Measurements from ENCODE around the gene NDUFA8. TPM values are rescaled to one million over a fixed set of nuclear protein-coding genes. Genes with fewer than 3 reads are reported as not detected.

The NDUFA8 gene
- polyA plus RNA-seq, 1 experiment = 90.4 TPM

GRCh38 chr9:122109035-122109813, 50.4 kb downstream of the NDUFA8 start:
- Histone ChIP-seq H3K27ac (ENCODE audit: low read depth, low read length) (no peak overlapping the region), H3K27me3 (ENCODE audit: control insufficient read depth, insufficient read depth, low read length) (peaks cover 11% of the 10 kb centered on the region), H3K9me3 (ENCODE audit: control insufficient read depth, insufficient read depth, low read length) (no peaks in the 10 kb centered on the region; the same call in 1 of the 2 replicates), H3K4me3 (ENCODE audit: low read depth, low read length) (no peak overlapping the region)
- POLR2A ChIA-PET = no interaction called here
- CTCF ChIA-PET = interaction anchor here (0.7 to 2.1 kb wide), 4 partner anchors 10 to 563 kb away, joined by 3 to 30 read pairs (median 8); no protein-coding TSS in a partner anchor
- no peak for DNase-seq (ENCODE audit: low read depth, low spot score)
- no peak for TF ChIP-seq CTCF (IDR thresholded peaks at IDR 0.05; ENCODE audit: low read depth, low read length)

DNA sequence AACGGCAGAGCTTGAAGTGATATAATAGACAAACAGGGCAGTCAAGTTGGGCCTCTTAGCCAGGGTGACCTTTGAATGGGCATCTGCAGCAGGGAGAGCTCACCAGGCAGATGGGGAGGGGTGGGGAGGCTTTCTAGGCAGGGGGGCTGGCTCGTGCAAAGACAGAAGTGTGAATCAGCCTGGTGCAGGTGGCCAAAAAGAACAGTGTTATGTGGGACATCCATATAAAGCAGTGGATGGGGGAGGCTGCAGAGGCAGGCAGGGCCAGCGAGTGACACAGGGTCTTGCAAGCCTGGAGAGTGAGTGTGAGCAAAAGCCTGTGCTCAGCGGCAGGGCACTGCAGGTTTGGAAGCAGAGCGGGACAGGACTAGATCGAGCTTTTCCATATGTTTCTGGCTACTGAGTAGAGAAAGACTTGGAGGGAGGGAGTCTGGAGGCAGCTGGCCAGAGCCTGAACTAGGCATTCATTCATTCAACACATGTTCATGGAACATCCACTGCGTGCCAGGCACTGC, 52.2 kb downstream of the NDUFA8 start:
- no peak overlapping the region for H3K4me3 ChIP-seq (ENCODE audit: low read depth, low read length)
- DNase-seq (ENCODE audit: low read depth, low spot score) = no peak
- H3K9me3 ChIP-seq (ENCODE audit: control insufficient read depth, insufficient read depth, low read length) = no peaks in the 10 kb centered on the region; the same call in 1 of the 2 replicates
- CTCF ChIA-PET = interaction anchor here (0.6 to 2.9 kb wide), 6 partner anchors 9 to 268 kb away, joined by 4 to 49 read pairs (median 6); no protein-coding TSS in a partner anchor
- no peak overlapping the region for H3K27ac ChIP-seq (ENCODE audit: low read depth, low read length)
- POLR2A ChIA-PET = no interaction called here
- TF ChIP-seq CTCF (IDR thresholded peaks at IDR 0.05; ENCODE audit: low read depth, low read length) = no peak
- peaks cover 3% of the 10 kb centered on the region for H3K27me3 ChIP-seq (ENCODE audit: control insufficient read depth, insufficient read depth, low read length)

DNA sequence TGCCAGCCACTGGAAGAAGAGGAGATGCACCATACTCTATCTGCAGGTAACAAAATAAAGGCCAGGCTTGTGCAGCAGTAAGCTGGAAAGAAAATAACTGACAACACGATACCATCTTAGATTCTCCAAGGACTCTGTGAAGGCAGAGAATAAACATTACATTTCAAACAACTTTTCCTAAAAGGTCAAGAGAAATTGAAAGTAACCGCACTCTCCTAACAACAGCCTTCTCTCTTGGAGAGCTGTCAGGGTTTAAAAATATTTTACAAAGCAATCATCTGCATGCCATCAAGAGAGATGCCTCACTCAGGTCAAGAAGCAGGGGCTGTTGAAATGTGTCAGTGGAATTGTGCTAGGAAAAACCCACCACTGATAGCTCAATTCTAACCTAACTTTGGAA, 53.0 kb downstream of the NDUFA8 start:
- POLR2A ChIA-PET = interaction anchor here (0.8 kb wide), 1 partner anchor 16 kb away, joined by 3 read pairs; no protein-coding TSS in a partner anchor
- no peak for TF ChIP-seq CTCF (IDR thresholded peaks at IDR 0.05; ENCODE audit: low read depth, low read length)
- Histone ChIP-seq H3K27ac (ENCODE audit: low read depth, low read length) (no peak overlapping the region), H3K4me3 (ENCODE audit: low read depth, low read length) (no peak overlapping the region), H3K27me3 (ENCODE audit: control insufficient read depth, insufficient read depth, low read length) (peaks cover 3% of the 10 kb centered on the region), H3K9me3 (ENCODE audit: control insufficient read depth, insufficient read depth, low read length) (no peaks in the 10 kb centered on the region; the same call in 1 of the 2 replicates)
- CTCF ChIA-PET = interaction anchor here (0.6 to 2.9 kb wide), 5 partner anchors 8 to 268 kb away, joined by 3 to 49 read pairs (median 5); no protein-coding TSS in a partner anchor
- DNase-seq (ENCODE audit: low read depth, low spot score) = no peak

GRCh38 chr9:122103985-122104384, 55.6 kb downstream of the NDUFA8 start:
- CTCF ChIA-PET = interaction anchor here (4.6 kb wide), 1 partner anchor 19 kb away, joined by 62 read pairs; no protein-coding TSS in a partner anchor
- TF ChIP-seq CTCF (IDR thresholded peaks at IDR 0.05; ENCODE audit: low read depth, low read length) = no peak
- POLR2A ChIA-PET = no interaction called here
- peaks cover 6% of the 10 kb centered on the region for H3K27me3 ChIP-seq (ENCODE audit: control insufficient read depth, insufficient read depth, low read length)
- DNase-seq (ENCODE audit: low read depth, low spot score) = no peak
- H3K27ac ChIP-seq (ENCODE audit: low read depth, low read length) = no peak overlapping the region
- H3K4me3 ChIP-seq (ENCODE audit: low read depth, low read length) = no peak overlapping the region
- H3K9me3 ChIP-seq (ENCODE audit: control insufficient read depth, insufficient read depth, low read length) = no peaks in the 10 kb centered on the region; the same call in 1 of the 2 replicates

GRCh38 chr9:122102156-122102555, 57.4 kb downstream of the NDUFA8 start:
- peaks cover 2% of the 10 kb centered on the region for H3K27me3 ChIP-seq (ENCODE audit: control insufficient read depth, insufficient read depth, low read length)
- POLR2A ChIA-PET = no interaction called here
- CTCF ChIA-PET = interaction anchor here (1.0 to 4.6 kb wide), 5 partner anchors 14 to 248 kb away, joined by 3 to 62 read pairs (median 5); no protein-coding TSS in a partner anchor
- no peak overlapping the region for H3K27ac ChIP-seq (ENCODE audit: low read depth, low read length)
- TF ChIP-seq CTCF (IDR thresholded peaks at IDR 0.05; ENCODE audit: low read depth, low read length) = no peak
- H3K9me3 ChIP-seq (ENCODE audit: control insufficient read depth, insufficient read depth, low read length) = no peaks in the 10 kb centered on the region
- H3K4me3 ChIP-seq (ENCODE audit: low read depth, low read length) = no peak overlapping the region
- DNase-seq (ENCODE audit: low read depth, low spot score) = no peak

Data from AG04450 (cell line).